HPDE6-E6E7 (cell line): ENCODE data around the gene OR8D2.
"Not testable (repeated sequence)": the region's sequence is repeated elsewhere in the genome, so short reads cannot be mapped to it uniquely, and the experiment has no call there.

Experiments used
- DNase-seq: peaks from one replicate; pipeline ENCODE4 v3.0.0; 2011; ENCODE audit warnings: missing footprints; ENCODE audit errors: extremely low spot score

The OR8D2 gene

DNA sequence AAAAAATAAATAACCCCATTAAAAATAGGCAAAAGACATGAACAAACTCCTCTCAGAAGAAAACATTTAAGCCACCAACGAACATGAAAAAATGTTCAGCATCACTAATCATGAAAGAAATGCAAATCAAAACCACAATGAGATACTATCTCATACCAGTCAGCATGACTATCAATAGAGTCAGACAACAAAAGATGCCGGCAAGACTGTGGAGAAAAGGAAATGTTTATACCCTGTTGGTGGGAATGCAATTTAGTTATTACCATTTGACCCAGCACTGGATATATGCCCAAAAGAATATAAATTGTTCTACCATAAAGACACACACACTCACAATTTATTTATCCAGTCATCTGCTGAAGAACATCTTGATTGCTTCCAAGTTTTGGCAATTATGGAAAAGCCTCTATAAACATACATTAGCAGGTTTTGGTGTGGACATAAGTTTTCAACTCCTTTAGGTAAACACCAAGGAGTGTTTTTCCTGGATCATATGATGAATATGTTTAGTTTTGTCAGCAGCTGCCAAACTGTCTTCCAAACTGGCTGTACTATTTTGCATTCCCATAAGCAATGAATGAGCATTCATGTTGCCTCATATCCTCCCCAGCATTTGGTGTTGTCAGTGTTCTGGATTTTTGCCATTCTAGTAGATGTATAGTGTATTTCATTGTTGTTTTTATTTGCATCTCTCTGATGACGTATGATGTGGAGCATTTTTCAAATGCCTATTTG is 34.2 kb downstream of the OR8D2 start:
- DNase-seq = no peak

DNA sequence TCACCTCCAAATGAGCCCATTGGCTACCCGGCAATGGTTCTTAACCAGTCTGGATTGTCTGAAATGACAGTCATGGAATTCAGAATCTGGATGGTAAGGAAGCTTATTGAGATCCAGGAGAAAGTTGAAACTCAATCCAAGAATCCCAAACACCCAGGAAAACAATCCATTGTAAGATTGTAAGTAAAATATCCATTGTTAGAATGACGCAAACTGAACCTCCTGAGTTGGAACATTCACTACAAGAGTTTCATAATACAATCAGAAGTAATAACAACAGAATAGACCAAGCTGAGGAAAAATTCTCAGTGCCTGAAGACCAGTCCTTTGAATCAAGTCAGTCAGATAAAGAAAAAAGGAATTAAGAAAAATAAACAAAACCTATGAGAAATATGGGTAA is 41.7 kb downstream of the OR8D2 start:
- DNase-seq = no peak

DNA sequence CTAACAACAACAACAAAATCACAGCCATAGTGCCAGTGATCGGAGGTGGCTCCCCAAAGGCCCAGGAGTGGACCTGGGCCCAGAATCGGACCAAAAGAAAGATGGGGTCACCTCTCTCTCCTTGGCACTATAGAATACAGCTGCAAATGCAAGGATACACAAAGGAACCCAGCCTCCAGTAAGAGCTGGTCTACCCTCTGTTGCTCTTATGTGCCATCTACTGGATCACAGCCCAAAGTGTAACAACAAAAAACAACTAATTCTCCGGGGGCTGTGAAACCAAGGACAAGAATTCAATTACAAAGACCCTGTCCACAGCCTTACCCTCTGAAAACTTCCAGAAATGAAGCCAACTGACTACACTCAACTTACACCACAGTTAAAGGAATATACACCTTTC is 42.2 kb downstream of the OR8D2 start:
- no peak for DNase-seq

DNA sequence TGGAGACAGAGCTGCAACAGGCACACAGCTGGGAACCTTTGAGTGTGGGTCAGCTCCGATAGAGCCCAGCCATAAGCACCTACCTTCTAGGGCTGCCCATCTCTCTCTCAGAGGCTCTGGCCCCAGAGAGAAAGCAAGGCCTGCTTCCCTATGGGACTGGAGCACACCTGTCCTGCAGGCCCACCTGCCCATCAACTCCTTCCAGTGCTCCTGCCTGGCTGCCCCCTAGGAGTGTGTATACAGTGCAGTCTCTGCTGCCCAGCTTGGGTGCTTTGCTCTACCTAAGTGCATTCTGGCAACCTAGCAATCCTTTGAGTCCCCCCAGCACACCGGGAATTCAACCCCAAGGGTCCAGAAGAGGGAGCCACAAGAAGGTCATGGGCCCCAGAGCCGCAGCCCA is 42.8 kb downstream of the OR8D2 start:
- DNase-seq = no peak

DNA sequence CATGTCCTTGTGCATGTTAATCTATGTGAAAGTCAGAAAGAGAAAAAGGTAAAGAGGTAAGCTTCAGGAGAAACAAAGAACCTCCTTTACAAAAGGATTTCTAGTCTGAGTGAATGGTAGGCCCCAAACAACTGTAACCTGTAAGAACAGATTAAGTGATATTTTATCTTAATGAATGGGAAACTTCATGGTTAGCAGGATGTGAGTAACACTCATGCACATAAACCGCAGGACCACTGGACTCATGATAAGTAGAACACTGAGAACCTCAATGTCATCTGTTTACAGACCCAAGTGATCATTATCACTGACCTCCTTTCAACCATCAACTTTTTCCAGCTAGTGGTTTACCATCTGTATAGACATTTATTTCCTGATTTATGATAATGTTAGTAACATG is 43.9 kb downstream of the OR8D2 start:
- no peak for DNase-seq

DNA sequence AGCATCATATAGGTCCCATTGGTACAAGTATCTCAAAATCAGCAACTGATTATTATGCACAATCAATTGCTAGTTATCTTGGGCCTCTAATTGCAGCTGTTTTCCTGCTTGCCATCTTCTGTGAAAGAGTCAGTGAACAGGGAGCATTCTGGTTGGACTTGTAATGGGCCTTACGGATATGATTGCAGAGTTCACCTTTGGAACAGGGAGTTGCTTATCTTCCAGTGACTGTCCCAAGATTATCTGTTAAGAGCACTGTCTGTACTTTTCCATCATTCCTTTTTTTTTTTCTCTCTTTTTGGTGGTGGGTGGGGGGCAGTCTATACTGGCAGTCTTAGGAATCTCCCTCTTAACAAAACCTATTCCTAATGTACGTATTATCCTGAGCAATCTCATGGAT is 46.0 kb downstream of the OR8D2 start:
- DNase-seq = no peak

DNA sequence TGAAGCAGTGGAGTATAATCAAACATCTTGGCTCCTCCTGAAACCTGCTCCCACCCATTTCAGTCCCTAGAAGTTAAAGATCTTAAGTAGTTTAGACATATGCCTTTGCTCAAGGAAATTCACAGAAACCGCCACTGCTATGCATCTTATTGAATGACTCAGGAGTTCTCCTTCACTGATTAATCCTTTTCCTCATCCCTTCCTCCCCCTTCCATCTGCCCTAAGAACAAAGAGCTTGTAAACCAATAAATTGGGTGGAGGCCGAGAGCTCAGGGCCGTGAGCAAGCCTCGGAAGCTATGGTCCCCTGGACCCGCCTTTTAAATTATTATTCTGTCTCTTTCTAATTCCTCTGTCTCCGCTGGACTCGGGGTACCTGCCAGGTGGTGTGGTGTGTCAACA is 49.1 kb downstream of the OR8D2 start:
- DNase-seq = not testable (repeated sequence)
